HG03280 (cell line): ENCODE data around the gene RBM43.
A peak's percentile ranks its signal among the peaks of the same experiment; 100 is the strongest.
"Not testable (repeated sequence)": the region's sequence is repeated elsewhere in the genome, so short reads cannot be mapped to it uniquely, and the experiment has no call there.

Experiments used
- ATAC-seq: cut with Tn5 transposase; IDR thresholded peaks from one replicate; pipeline ENCODE4 v1.9.1; 2021; ENCODE audit warnings: mild to moderate bottlenecking, moderate library complexity; ENCODE audit not compliant: unreplicated experiment

The RBM43 gene

GRCh38 chr2:151269798-151270568 lies 8.3 kb upstream of the RBM43 start:
- ATAC-seq = no peak

- ATAC-seq = no peak
Observed at GRCh38 chr2:151268085-151268484, 6.4 kb upstream of the RBM43 start.

- no peak for ATAC-seq
Observed at GRCh38 chr2:151267537-151267936, 5.9 kb upstream of the RBM43 start.

GRCh38 chr2:151265991-151266390 lies 4.3 kb upstream of the RBM43 start:
- no peak for ATAC-seq

GRCh38 chr2:151264157-151264825 lies 2.6 kb upstream of the RBM43 start:
- no peak for ATAC-seq

- ATAC-seq = no peak
Observed at GRCh38 chr2:151262629-151263028, 966 bp upstream of the RBM43 start.

- no peak for ATAC-seq
Observed at GRCh38 chr2:151261977-151262291, 271 bp upstream of the RBM43 start.

GRCh38 chr2:151260573-151261230 lies 961 bp downstream of the RBM43 start:
- ATAC-seq = peak; percentile 23

- no peak for ATAC-seq
Observed at GRCh38 chr2:151258121-151258520, 3.5 kb downstream of the RBM43 start.

GRCh38 chr2:151252646-151253045 lies 9.0 kb downstream of the RBM43 start:
- no peak for ATAC-seq

GRCh38 chr2:151251012-151251411 lies 10.7 kb downstream of the RBM43 start:
- no peak for ATAC-seq

- ATAC-seq = no peak
Observed at GRCh38 chr2:151247432-151247831, 14.2 kb downstream of the RBM43 start.

- no peak for ATAC-seq
Observed at GRCh38 chr2:151246152-151246551, 15.5 kb downstream of the RBM43 start.

- ATAC-seq = no peak
Observed at GRCh38 chr2:151243468-151243867, 18.2 kb downstream of the RBM43 start.

GRCh38 chr2:151241224-151241623 lies 20.4 kb downstream of the RBM43 start:
- ATAC-seq = no peak

- ATAC-seq = no peak
Observed at GRCh38 chr2:151240433-151240832, 21.2 kb downstream of the RBM43 start.

GRCh38 chr2:151239624-151240023 lies 22.0 kb downstream of the RBM43 start:
- ATAC-seq = no peak

- peak; percentile 80 for ATAC-seq
Observed at GRCh38 chr2:151238527-151239487, 22.9 kb downstream of the RBM43 start.

- ATAC-seq = no peak
Observed at GRCh38 chr2:151237422-151238025, 24.1 kb downstream of the RBM43 start.

GRCh38 chr2:151233760-151234159 lies 27.9 kb downstream of the RBM43 start:
- not testable (repeated sequence) for ATAC-seq

GRCh38 chr2:151233288-151233687 lies 28.4 kb downstream of the RBM43 start:
- ATAC-seq = not testable (repeated sequence)
